Prostate gland (tissue), 2 donors: ENCODE results near the gene CLNK.

Source experiments
- CTCF ChIP-seq, 4 experiments: fragments of 200-600 bp in 2 of 4; fragments of 450-650 bp in 2 of 4; sonication (generic) in 2 of 4; IDR thresholded peaks; 1 replicate in 3 of 4; 2 replicates in 1 of 4; pipeline ENCODE4 v1.5.1; 2016 to 2019; ENCODE audit warnings: antibody characterized with exemption in 4 of 4, mild to moderate bottlenecking in 2 of 4, moderate library complexity in 2 of 4
- POLR2A ChIP-seq: fragments of 450-650 bp; IDR thresholded peaks from one replicate; pipeline ENCODE4 v1.6.1; 2016; ENCODE audit warnings: antibody characterized with exemption, mild to moderate bottlenecking
- POLR2AphosphoS5 ChIP-seq: sonication (generic); formaldehyde crosslinking; IDR thresholded peaks from one replicate; pipeline ENCODE4 v1.6.1; 2017; ENCODE audit warnings: antibody characterized with exemption

GRCh38 chr4:10593130-10593529 is 91.4 kb downstream of the CLNK start:
- TF ChIP-seq CTCF (IDR thresholded peaks at IDR 0.05) (no peak), POLR2AphosphoS5 (no peak), POLR2A (no peak)
